Naive B cell (primary cell): ENCODE data around the gene NCAM2. TPM values are rescaled to one million over a fixed set of nuclear protein-coding genes. Genes with fewer than 3 reads are reported as not detected.

ENCODE experiments used
- ATAC-seq, 2 donors: fragments of 150-1000 bp; cut with Tn5 transposase; 2 replicates each; pipeline ENCODE4 v1.10.0; 2021; ENCODE audit warnings: low read depth in 2 of 2, mild to moderate bottlenecking in 2 of 2, moderate library complexity in 2 of 2
- DNase-seq: peaks from one replicate; pipeline ENCODE4 v3.0.0; 2022
- H3K27ac Mint-ChIP-seq, 6 donors: one replicate each; pipeline ENCODE4 v1.8.0; 2020 to 2022; ENCODE audit warnings: mild to moderate bottlenecking in 6 of 6, mixed read lengths in 6 of 6, moderate library complexity in 5 of 6, inconsistent platforms in 2 of 6
- H3K27me3 Mint-ChIP-seq, 3 donors: one replicate each; pipeline ENCODE4 v1.8.0; 2021 to 2022; ENCODE audit warnings: mixed read lengths in 3 of 3, mild to moderate bottlenecking in 1 of 3
- H3K36me3 Mint-ChIP-seq, 2 donors: one replicate each; pipeline ENCODE4 v1.8.0; 2020 to 2022; ENCODE audit warnings: mixed read lengths in 2 of 2, inconsistent platforms in 1 of 2, mild to moderate bottlenecking in 1 of 2
- H3K4me1 Mint-ChIP-seq, 3 donors: one replicate each; pipeline ENCODE4 v1.8.0; 2020 to 2022; ENCODE audit warnings: mixed read lengths in 3 of 3, inconsistent platforms in 1 of 3, mild to moderate bottlenecking in 1 of 3, moderate library complexity in 1 of 3
- H3K4me3 Mint-ChIP-seq, 8 donors: one replicate each; pipeline ENCODE4 v1.8.0; 2020 to 2022; ENCODE audit warnings: mild to moderate bottlenecking in 8 of 8, mixed read lengths in 8 of 8, moderate library complexity in 8 of 8, inconsistent platforms in 2 of 8
- H3K9me3 Mint-ChIP-seq, 7 donors: one replicate each; pipeline ENCODE4 v1.8.0; 2020 to 2022; ENCODE audit warnings: mixed read lengths in 7 of 7, mild to moderate bottlenecking in 5 of 7, inconsistent platforms in 2 of 7, moderate library complexity in 1 of 7
- polyA plus RNA-seq, 6 donors: library from polyadenylated mRNA; unstranded; fragments of 300-500 nt; fragmentation: Illumina TruSeq; gene quantifications; one replicate each; pipeline ENCODE4 v1.2.3, GENCODE V29; 2021; ENCODE audit warnings: low read depth in 6 of 6

Gene NCAM2
- polyA plus RNA-seq, 6 donors from 2014 or later: 0.44 to 2.5 (median 2.4) TPM; not detected in 3

GRCh38 chr21:21096956-21097355 is 98.7 kb downstream of the NCAM2 start:
- no peak for DNase-seq
- H3K4me3 Mint-ChIP-seq: no peak overlapping the region
- no peaks in the 10 kb centered on the region for H3K27me3 Mint-ChIP-seq
- no peaks in the 10 kb centered on the region for H3K4me1 Mint-ChIP-seq
- ATAC-seq: no peak
- peaks cover 0 to 2% (median 0%) of the 10 kb centered on the region in 7 donors for H3K9me3 Mint-ChIP-seq
- H3K27ac Mint-ChIP-seq: no peak overlapping the region
- no peaks in the 10 kb centered on the region for H3K36me3 Mint-ChIP-seq

- Mint-ChIP-seq H3K27ac (no peak overlapping the region), H3K27me3 (no peaks in the 10 kb centered on the region), H3K9me3 (peaks cover 0 to 2% (median 0%) of the 10 kb centered on the region in 7 donors), H3K36me3 (no peaks in the 10 kb centered on the region), H3K4me1 (no peaks in the 10 kb centered on the region), H3K4me3 (no peak overlapping the region)
- DNase-seq (no peak), ATAC-seq (no peak)
These were observed 99.3 kb downstream of the NCAM2 start for GRCh38 chr21:21097466-21097865.

- Mint-ChIP-seq H3K27ac (no peak overlapping the region), H3K9me3 (peaks cover 0 to under 1% (median 0%) of the 10 kb centered on the region in 7 donors), H3K4me1 (no peaks in the 10 kb centered on the region), H3K4me3 (no peak overlapping the region), H3K36me3 (no peaks in the 10 kb centered on the region), H3K27me3 (no peaks in the 10 kb centered on the region)
- no peak for DNase-seq
- ATAC-seq: no peak
These were observed 103.7 kb downstream of the NCAM2 start for GRCh38 chr21:21101911-21102310.

DNA sequence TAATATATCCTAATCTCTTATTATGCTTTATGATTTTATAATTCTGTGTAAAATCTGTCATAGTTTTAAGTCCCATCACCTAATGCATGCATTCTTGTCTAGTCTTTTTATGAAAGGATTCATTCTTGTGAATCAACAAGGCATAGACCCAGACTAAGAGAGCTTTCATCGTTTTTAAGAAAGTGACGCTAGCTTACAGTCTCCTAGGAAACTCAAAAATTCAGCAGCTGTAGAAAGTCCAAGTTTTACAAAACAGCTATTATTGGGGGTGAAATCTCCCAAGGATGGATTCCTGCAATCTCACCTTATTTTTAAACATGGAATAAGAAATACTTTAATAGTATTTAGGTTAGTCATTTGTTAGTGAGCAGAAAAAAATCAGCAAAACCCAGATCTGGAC is 104.7 kb downstream of the NCAM2 start:
- H3K36me3 Mint-ChIP-seq: no peaks in the 10 kb centered on the region
- ATAC-seq: no peak
- no peaks in the 10 kb centered on the region for H3K4me1 Mint-ChIP-seq
- H3K27ac Mint-ChIP-seq: no peak overlapping the region
- H3K4me3 Mint-ChIP-seq: no peak overlapping the region
- no peaks in the 10 kb centered on the region for H3K27me3 Mint-ChIP-seq
- DNase-seq: no peak
- H3K9me3 Mint-ChIP-seq: no peaks in the 10 kb centered on the region

GRCh38 chr21:21103692-21104091 is 105.5 kb downstream of the NCAM2 start:
- H3K9me3 Mint-ChIP-seq: no peaks in the 10 kb centered on the region
- H3K4me1 Mint-ChIP-seq: no peaks in the 10 kb centered on the region
- H3K36me3 Mint-ChIP-seq: no peaks in the 10 kb centered on the region
- no peak overlapping the region for H3K27ac Mint-ChIP-seq
- H3K4me3 Mint-ChIP-seq: no peak overlapping the region
- no peak for DNase-seq
- no peak for ATAC-seq
- no peaks in the 10 kb centered on the region for H3K27me3 Mint-ChIP-seq

DNA sequence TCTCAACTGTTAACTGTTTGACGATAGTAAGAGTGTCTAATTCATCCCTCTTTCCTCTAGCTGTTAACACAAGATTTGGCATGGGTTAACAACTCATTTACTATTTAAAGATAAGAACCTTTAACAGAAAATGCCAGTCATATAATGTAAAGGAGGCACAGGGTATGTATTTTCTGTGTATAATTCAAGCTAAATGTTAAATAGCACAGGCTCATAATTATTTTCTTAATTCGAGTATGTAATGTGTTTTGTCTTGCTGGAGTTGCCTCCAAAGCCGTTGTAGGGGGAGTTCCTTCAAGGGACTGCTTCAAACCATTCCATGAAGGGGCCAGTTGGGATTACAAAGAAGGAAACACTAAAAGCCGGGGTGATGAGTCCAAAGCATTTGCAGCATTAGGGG is 111.5 kb downstream of the NCAM2 start:
- Mint-ChIP-seq H3K27ac (no peak overlapping the region), H3K9me3 (peaks cover 0 to 3% (median 0%) of the 10 kb centered on the region in 7 donors), H3K4me1 (no peaks in the 10 kb centered on the region), H3K27me3 (no peaks in the 10 kb centered on the region), H3K4me3 (no peak overlapping the region), H3K36me3 (no peaks in the 10 kb centered on the region)
- DNase-seq: no peak
- no peak for ATAC-seq

- H3K9me3 Mint-ChIP-seq: peaks cover 0 to 3% (median 0%) of the 10 kb centered on the region in 7 donors
- no peak for DNase-seq
- H3K27ac Mint-ChIP-seq: peak overlapping the region in 1 of 6 donors; percentile 84
- ATAC-seq: no peak
- no peaks in the 10 kb centered on the region for H3K4me1 Mint-ChIP-seq
- no peak overlapping the region for H3K4me3 Mint-ChIP-seq
- no peaks in the 10 kb centered on the region for H3K27me3 Mint-ChIP-seq
- H3K36me3 Mint-ChIP-seq: no peaks in the 10 kb centered on the region
These were observed 113.2 kb downstream of the NCAM2 start for GRCh38 chr21:21111309-21111920.

- Mint-ChIP-seq H3K27ac (peak overlapping the region in 1 of 6 donors; percentile 20), H3K27me3 (no peaks in the 10 kb centered on the region)
These were observed 116.3 kb downstream of the NCAM2 start for GRCh38 chr21:21114461-21114860.

DNA sequence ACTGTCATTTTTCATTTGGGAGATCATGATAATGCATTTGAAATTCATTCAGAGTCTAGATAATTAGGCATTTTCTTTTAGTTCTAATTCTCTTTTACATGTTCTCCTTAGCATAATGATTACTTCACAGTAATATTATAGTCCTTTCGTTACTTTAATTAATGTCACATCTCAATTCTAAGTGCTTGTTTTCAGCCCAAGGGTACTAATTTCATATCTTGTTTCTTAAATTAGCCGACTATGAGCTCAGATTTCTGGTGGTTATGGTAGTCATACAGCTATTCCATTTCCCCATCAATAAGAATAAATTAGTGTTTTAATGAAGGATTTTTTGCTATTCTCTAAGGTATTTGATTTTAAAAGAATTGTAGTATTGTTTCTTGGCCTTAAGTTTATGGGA is 120.9 kb downstream of the NCAM2 start:
- Mint-ChIP-seq H3K36me3 (no peaks in the 10 kb centered on the region), H3K4me3 (no peak overlapping the region), H3K27ac (no peak overlapping the region), H3K4me1 (peaks cover 4 to 9% (median 6%) of the 10 kb centered on the region in 3 donors), H3K27me3 (no peaks in the 10 kb centered on the region), H3K9me3 (peaks cover 0 to 5% (median 0%) of the 10 kb centered on the region in 7 donors)
- no peak for ATAC-seq
- no peak for DNase-seq

More at GRCh38 chr21:21114461-21114860, 116.3 kb downstream of the NCAM2 start:
- H3K4me1 Mint-ChIP-seq: peaks cover 4 to 9% (median 6%) of the 10 kb centered on the region in 3 donors
- DNase-seq: no peak
- no peak for ATAC-seq
- peaks cover 0 to 3% (median 0%) of the 10 kb centered on the region in 7 donors for H3K9me3 Mint-ChIP-seq
- no peaks in the 10 kb centered on the region for H3K36me3 Mint-ChIP-seq
- no peak overlapping the region for H3K4me3 Mint-ChIP-seq

GRCh38 chr21:21122680-21123079 is 124.5 kb downstream of the NCAM2 start:
- Mint-ChIP-seq H3K4me3 (no peak overlapping the region), H3K27ac (no peak overlapping the region), H3K27me3 (no peaks in the 10 kb centered on the region), H3K9me3 (peaks cover 0 to 5% (median 0%) of the 10 kb centered on the region in 7 donors), H3K4me1 (peaks cover 4 to 9% (median 6%) of the 10 kb centered on the region in 3 donors), H3K36me3 (no peaks in the 10 kb centered on the region)
- ATAC-seq: no peak
- DNase-seq: no peak

GRCh38 chr21:21132390-21132789 is 134.2 kb downstream of the NCAM2 start:
- ATAC-seq: no peak
- H3K4me3 Mint-ChIP-seq: no peak overlapping the region

GRCh38 chr21:21137986-21138385 is 139.8 kb downstream of the NCAM2 start:
- Mint-ChIP-seq H3K27me3 (no peaks in the 10 kb centered on the region), H3K27ac (no peak overlapping the region), H3K4me1 (no peaks in the 10 kb centered on the region), H3K9me3 (peaks cover 0 to 3% (median 0%) of the 10 kb centered on the region in 7 donors), H3K36me3 (no peaks in the 10 kb centered on the region), H3K4me3 (no peak overlapping the region)
- DNase-seq (no peak), ATAC-seq (no peak)

More at GRCh38 chr21:21132390-21132789, 134.2 kb downstream of the NCAM2 start:
- Mint-ChIP-seq H3K27ac (no peak overlapping the region), H3K36me3 (no peaks in the 10 kb centered on the region), H3K9me3 (peaks cover 0 to 3% (median 0%) of the 10 kb centered on the region in 7 donors), H3K27me3 (no peaks in the 10 kb centered on the region), H3K4me1 (peaks cover 3 to 7% (median 4%) of the 10 kb centered on the region in 3 donors)
- DNase-seq: no peak

DNA sequence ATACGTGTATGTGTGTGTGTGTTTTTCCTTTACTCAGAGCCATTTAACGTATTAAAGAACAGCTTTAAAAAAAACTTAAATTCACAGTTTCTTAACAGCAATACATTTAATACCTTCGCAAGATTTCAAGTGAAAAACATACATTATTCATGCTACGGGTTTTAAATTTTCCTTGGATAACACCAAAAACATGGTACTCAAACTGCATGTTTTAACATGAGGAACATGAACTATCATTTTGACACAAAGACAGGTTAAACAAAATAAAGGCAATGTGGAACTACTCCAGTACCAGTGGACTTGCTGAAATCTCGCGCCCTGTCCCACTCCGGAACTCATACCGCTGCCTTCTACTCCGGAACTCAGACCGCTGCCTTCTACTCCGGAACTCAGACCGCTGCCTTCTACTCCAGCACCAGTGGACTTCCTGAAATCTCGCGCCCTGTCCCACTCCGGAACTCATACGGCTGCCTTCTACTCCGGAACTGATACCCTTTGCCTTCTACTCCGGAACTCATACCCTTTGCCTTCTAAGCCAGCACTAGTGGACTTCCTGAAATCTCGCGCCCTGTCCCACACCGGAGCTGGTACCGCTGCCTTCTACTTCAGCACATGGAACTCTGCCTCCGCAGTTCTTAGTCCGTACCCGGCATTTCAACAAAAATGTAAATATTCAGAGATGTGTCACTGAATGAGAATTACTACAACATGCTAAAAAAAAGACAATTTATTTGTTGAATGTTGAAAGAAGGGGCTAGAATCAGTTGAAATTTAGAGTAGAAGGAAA is 148.6 kb downstream of the NCAM2 start:
- Mint-ChIP-seq H3K4me3 (no peak overlapping the region), H3K27me3 (no peaks in the 10 kb centered on the region), H3K36me3 (no peaks in the 10 kb centered on the region), H3K4me1 (no peaks in the 10 kb centered on the region), H3K27ac (no peak overlapping the region), H3K9me3 (peaks cover 0 to 4% (median 0%) of the 10 kb centered on the region in 7 donors)
- DNase-seq (no peak), ATAC-seq (no peak)

- Mint-ChIP-seq H3K27me3 (no peaks in the 10 kb centered on the region), H3K4me1 (no peaks in the 10 kb centered on the region), H3K36me3 (no peaks in the 10 kb centered on the region), H3K27ac (no peak overlapping the region), H3K9me3 (peaks cover 0 to 4% (median 0%) of the 10 kb centered on the region in 7 donors), H3K4me3 (no peak overlapping the region)
- ATAC-seq (no peak), DNase-seq (no peak)
These were observed 149.2 kb downstream of the NCAM2 start for GRCh38 chr21:21147374-21147745.
